ENCODE results near the gene MINDY1. TPM values are rescaled to one million over a fixed set of nuclear protein-coding genes. Genes with fewer than 3 reads are reported as not detected.

MINDY1 gene
- total and polyA plus RNA-seq, 2 donors (not counting 1 experiment from before 2014, with no cell fraction given) = 7.6 to 16.1 TPM

GRCh38 chr1:150973258-150973835 lies 33.4 kb downstream of the MINDY1 start:
- intact Hi-C loops (cut with micrococcal nuclease) = no loop called here
- Histone ChIP-seq H3K4me1 (ENCODE audit: control insufficient read depth in 2 of 2, insufficient read depth in 2 of 2, low read length in 2 of 2) (peaks cover 41 to 56% of the 10 kb centered on the region in 2 donors), H3K79me2 (ENCODE audit: control insufficient read depth, insufficient read depth, low read length) (peaks cover 55% of the 10 kb centered on the region), H3K27ac (ENCODE audit: low read length in 2 of 2) (peak overlapping the region; percentile 65 to 82), H2AFZ (ENCODE audit: insufficient read depth, low read depth, low read length, poor library complexity, severe bottlenecking) (peak overlapping the region; percentile 88), H3K27me3 (replicated peaks in 1 of 4; ENCODE audit: control extremely low read depth in 1 of 4, control insufficient read depth in 3 of 4, insufficient read depth in 4 of 4, low read length in 3 of 4) (no peaks in the 10 kb centered on the region), H3K9me3 (ENCODE audit: control extremely low read depth in 1 of 3, control insufficient read depth in 2 of 3, insufficient read depth in 1 of 3, low read length in 2 of 3) (no peaks in the 10 kb centered on the region), H3K9ac (ENCODE audit: low read length) (peak overlapping the region; percentile 89), H3K36me3 (replicated peaks in 1 of 2; ENCODE audit: control extremely low read depth in 1 of 2, control insufficient read depth in 1 of 2, extremely low read depth in 1 of 2, insufficient read depth in 2 of 2, low read length in 1 of 2) (peaks cover 0 to 7% of the 10 kb centered on the region in 2 experiments), H3K4me3 (ENCODE audit: control extremely low read depth in 1 of 5, extremely low read depth in 1 of 5, insufficient read depth in 1 of 5, low read depth in 2 of 5, low read length in 4 of 5) (peak overlapping the region; percentile 58 to 87 (median 82)), H4K20me1 (ENCODE audit: control insufficient read depth, insufficient read depth, low read length, poor library complexity, severe bottlenecking) (peaks cover 47% of the 10 kb centered on the region), H3K4me2 (replicated peaks; ENCODE audit: low read depth, low read length, poor library complexity, severe bottlenecking) (peak overlapping the region; percentile 96)
- Mint-ChIP-seq H3K4me3 (peak overlapping the region; percentile 88), H3K9me3 (ENCODE audit: insufficient read depth) (no peaks in the 10 kb centered on the region), H3K27ac (peak overlapping the region; percentile 88), H3K27me3 (no peaks in the 10 kb centered on the region), H3K4me1 (peaks cover 54% of the 10 kb centered on the region)
- ATAC-seq (ENCODE audit: low read depth) (no peak), DNase-seq (no peak)
- POLR2A ChIA-PET = interaction anchor here (0.6 to 1.3 kb wide), 8 partner anchors 17 to 822 kb away, joined by 3 to 6 read pairs (median 4); partner anchors contain the start of genes ARNT, MINDY1 and VPS72
- 49% methylated on average over 9 of the region's 15 CpGs for WGBS (ENCODE audit: insufficient coverage)
- CTCF ChIA-PET = interaction anchor here (1.0 to 1.5 kb wide), 4 partner anchors 23 to 158 kb away, joined by 3 to 8 read pairs (median 4); no protein-coding TSS in a partner anchor
- TF ChIP-seq EZH2 (IDR thresholded peaks at IDR 0.05; ENCODE audit: borderline replicate concordance, insufficient read depth, low read depth, low read length, poor library complexity, severe bottlenecking) (no peak), CTCF (IDR thresholded peaks at IDR 0.05) (no peak)

GRCh38 chr1:150972417-150972940 lies 34.2 kb downstream of the MINDY1 start:
- H3K27me3 ChIP-seq (replicated peaks in 1 of 4; ENCODE audit: control extremely low read depth in 1 of 4, control insufficient read depth in 3 of 4, insufficient read depth in 4 of 4, low read length in 3 of 4) = no peaks in the 10 kb centered on the region
- H2AFZ ChIP-seq (ENCODE audit: insufficient read depth, low read depth, low read length, poor library complexity, severe bottlenecking) = no peak overlapping the region
- DNase-seq (no peak), ATAC-seq (ENCODE audit: low read depth) (no peak)
- peaks cover 52% of the 10 kb centered on the region for H4K20me1 ChIP-seq (ENCODE audit: control insufficient read depth, insufficient read depth, low read length, poor library complexity, severe bottlenecking)
- intact Hi-C loops (cut with micrococcal nuclease) = no loop called here
- peaks cover 0 to 14% of the 10 kb centered on the region in 2 experiments for H3K36me3 ChIP-seq (replicated peaks in 1 of 2; ENCODE audit: control extremely low read depth in 1 of 2, control insufficient read depth in 1 of 2, extremely low read depth in 1 of 2, insufficient read depth in 2 of 2, low read length in 1 of 2)
- peaks cover 37 to 52% of the 10 kb centered on the region in 2 donors for H3K4me1 ChIP-seq (ENCODE audit: control insufficient read depth in 2 of 2, insufficient read depth in 2 of 2, low read length in 2 of 2)
- ChIA-PET POLR2A (no interaction called here), CTCF (interaction anchor here (1.0 to 1.5 kb wide), 2 partner anchors 17 to 51 kb away, joined by 3 to 5 read pairs; no protein-coding TSS in a partner anchor)
- peak overlapping the region; percentile 1 for H3K9ac ChIP-seq (ENCODE audit: low read length)
- WGBS (ENCODE audit: insufficient coverage) = 88% methylated on average over 2 of the region's 4 CpGs
- H3K79me2 ChIP-seq (ENCODE audit: control insufficient read depth, insufficient read depth, low read length) = peaks cover 59% of the 10 kb centered on the region
- peak overlapping the region in 1 of 2 donors; percentile 82 for H3K27ac ChIP-seq (ENCODE audit: low read length in 2 of 2)
- Mint-ChIP-seq H3K4me3 (peak overlapping the region; percentile 88), H3K9me3 (ENCODE audit: insufficient read depth) (no peaks in the 10 kb centered on the region), H3K4me1 (peaks cover 50% of the 10 kb centered on the region), H3K27ac (peak overlapping the region; percentile 88), H3K27me3 (no peaks in the 10 kb centered on the region)
- H3K9me3 ChIP-seq (ENCODE audit: control extremely low read depth in 1 of 3, control insufficient read depth in 2 of 3, insufficient read depth in 1 of 3, low read length in 2 of 3) = no peaks in the 10 kb centered on the region
- no peak for TF ChIP-seq CTCF (IDR thresholded peaks at IDR 0.05)
- H3K4me2 ChIP-seq (replicated peaks; ENCODE audit: low read depth, low read length, poor library complexity, severe bottlenecking) = peak overlapping the region; percentile 96
- no peak overlapping the region for H3K4me3 ChIP-seq (ENCODE audit: control extremely low read depth in 1 of 5, extremely low read depth in 1 of 5, insufficient read depth in 1 of 5, low read depth in 2 of 5, low read length in 4 of 5)

All from B cell (primary cell).